GF-D8 (cell line): ENCODE results near the gene SH3YL1.
A peak's percentile ranks its signal among the peaks of the same experiment; 100 is the strongest.

Experiments used
- DNase-seq: peaks from one replicate; lab custom pipeline; 2025; lab: John Stamatoyannopoulos, UW

Gene SH3YL1

DNA sequence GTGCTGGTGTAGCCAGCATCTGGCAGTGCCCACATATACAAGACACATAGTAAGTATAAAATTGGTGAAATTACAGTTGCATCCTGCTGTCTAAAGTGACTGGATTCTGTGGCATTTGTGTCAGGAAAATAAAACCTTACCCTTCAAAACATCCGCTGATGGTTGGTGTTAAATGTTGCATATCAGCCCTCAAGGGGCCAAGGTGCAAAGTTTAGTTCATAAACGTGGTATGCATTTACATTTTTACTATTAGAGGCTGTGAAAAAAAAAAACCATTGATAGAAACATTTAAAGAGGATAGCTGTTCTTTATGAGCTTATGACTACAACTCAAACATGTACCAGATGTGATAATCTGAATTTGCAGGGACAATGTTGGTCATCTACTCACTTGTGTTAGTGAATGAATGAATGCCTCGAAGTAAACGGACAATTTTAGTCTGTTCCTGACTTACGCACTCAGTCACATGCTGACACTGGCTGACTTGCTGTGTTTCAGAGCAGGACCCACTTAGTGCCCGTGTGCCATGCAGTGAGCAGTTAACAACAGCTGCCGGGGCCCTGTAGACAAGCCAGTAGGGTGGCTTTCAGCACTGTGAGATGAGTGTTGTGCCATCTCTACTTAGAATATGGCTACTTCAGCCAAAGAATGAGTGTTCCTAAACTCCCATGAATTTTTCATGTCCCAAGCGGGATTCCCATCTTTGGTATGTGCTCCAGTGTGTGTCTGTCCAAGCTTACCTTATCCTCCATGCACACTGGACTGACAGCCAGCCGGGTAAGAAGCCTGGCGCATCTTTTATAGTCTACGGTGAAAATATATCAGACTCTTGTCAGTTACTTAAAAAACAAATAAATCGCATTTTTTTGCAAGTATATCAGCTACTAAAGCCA lies 18.8 kb upstream of the SH3YL1 start:
- no peak for DNase-seq

GRCh38 chr2:281381-281780 lies 17.5 kb upstream of the SH3YL1 start:
- no peak for DNase-seq

DNA sequence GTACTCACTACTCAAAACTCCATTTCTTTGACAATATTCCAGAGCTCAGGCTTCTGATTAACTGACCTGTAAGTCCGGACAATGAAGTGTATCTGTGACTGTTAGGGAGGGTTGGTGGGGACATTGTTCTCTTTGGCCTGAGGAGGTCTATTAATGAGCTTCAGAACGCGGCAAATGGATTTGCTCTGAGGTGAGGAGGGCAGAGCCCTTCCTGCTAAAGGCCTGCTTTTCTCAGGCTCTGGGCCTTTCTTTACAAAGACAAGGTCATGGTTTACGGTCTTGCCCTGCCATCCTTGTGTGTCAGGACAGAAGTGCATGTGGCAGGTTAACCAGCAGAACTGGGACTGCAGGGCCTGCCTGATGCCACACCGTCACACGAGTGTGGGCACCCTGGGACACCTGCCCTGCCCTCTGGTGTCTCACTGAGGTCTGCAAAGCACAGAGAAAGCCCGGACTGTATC lies 16.8 kb upstream of the SH3YL1 start:
- no peak for DNase-seq

DNA sequence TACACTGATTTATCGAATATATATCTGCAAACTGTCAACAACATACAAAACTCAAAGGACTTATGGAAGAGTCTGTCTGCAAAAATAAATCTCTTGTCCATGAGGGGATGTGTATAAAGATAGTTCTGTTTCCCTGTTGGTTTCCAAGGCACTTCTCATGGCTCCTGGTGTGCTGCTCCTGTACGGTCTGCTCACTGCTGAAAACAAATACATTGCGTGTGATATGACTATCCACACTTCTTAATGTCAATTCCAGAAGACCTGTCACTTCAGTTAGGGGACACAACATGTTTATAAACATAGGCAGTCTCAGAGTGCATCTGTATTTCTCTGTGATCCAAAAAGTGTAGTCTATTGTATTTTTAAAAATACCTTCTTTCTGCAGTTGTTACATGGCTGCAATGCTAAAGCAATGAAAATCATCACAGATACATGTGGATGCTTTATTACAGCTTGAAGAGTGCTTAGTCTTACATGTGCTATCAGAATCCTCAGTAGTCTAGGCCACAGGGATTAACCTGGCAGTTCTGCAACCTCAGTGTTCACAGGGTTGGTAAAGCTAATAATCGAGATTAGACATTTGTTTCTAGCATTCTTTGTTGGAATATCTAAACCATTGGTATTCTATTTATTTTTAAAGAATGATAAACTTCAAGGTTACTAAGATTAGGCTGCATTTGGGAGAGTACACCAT lies 16.3 kb upstream of the SH3YL1 start:
- DNase-seq = no peak

DNA sequence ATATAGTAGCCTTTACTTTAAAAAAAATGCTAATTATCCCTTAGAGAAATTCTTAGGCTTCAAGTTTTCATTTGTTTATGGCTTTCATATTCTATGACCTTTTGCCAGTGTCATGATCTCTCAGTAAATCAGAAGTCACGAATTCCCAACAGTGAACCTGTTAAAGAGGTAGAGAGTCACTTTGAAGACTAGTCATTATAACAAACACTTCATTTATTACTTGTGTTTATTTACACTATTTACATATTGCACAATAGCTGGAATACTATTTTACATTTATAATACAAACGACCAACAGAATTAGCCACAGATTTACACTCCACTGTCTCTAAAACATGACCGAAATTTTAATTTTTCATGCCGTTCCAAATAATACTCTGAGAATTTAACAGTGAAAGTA lies 15.5 kb upstream of the SH3YL1 start:
- no peak for DNase-seq

DNA sequence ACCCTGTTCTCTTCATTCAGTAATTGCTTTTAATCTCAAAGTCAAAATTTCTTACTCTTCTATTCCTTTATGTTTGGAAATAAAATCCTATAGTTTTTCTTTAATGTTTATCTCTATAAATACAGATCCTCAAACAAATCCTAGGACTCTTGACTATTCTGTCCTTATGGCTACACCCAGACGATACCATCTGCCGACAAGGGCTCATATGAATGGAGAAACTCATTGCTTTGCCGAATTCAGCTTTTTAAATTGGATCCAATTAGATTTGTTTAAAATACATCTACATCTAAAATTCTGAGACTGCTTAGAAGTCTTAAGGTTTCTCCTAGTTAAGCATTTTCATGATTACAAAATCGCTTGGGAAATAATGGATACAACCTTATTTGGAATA lies 15.1 kb upstream of the SH3YL1 start:
- DNase-seq = no peak

DNA sequence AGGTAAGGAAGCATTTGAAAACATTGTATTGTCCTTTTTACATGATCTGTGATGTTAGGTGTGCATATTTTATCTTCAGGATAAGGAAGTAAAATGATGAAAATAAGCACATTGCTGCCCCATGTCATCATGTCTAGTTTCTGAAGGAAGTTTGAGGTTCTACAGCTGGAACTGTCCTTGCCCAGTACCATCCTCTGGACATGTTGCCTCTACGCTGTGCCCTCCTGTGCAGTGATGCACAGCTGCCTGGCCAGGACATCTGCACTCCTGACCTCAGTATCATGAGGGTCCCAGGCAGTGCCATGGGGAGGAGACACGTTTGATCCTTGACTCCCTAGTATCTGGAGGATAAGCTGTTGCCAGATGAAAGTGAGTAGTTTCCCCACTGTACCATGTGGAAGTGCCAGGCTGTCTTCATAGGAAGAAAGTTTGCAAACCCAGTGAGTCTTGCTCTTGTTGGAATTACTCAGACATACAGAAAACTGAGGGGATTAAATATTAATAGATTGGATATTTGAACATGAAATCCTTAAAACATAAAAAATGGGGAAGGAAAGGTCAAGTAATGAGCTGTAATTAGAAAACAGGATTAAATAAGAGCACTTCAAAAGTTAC lies 14.6 kb upstream of the SH3YL1 start:
- no peak for DNase-seq

GRCh38 chr2:275466-275865 lies 11.6 kb upstream of the SH3YL1 start:
- DNase-seq = no peak

DNA sequence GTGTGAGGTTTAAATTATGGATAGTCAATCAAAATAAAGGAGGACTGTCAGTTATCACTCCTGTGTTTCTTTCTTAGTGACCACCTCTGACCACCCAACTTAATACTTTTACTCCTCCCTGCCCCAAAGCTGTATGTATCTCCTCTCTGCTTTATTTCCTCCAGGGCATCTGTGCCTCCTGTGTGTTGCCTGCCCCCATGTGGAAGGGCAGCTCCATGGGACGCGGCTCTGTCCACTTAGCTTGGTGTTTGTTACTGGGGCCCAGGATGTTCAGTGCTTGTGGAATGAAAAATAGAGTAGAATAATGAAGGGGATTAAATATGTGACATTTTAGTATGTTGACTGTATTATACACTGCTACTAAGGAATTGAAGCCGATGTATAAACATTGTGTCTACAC lies 10.7 kb upstream of the SH3YL1 start:
- no peak for DNase-seq

- DNase-seq = no peak
Observed at GRCh38 chr2:273333-273732, 9.5 kb upstream of the SH3YL1 start.

GRCh38 chr2:271917-272316 lies 8.1 kb upstream of the SH3YL1 start:
- no peak for DNase-seq

GRCh38 chr2:270861-271260 lies 7.0 kb upstream of the SH3YL1 start:
- no peak for DNase-seq

- DNase-seq = no peak
Observed at GRCh38 chr2:269356-270030, 5.7 kb upstream of the SH3YL1 start.

GRCh38 chr2:268323-268722 lies 4.5 kb upstream of the SH3YL1 start:
- DNase-seq = no peak

- DNase-seq = peak; percentile 82
Observed at GRCh38 chr2:264493-265468, 949 bp upstream of the SH3YL1 start, which contains the start of gene ACP1. Gene ACP1 (plus strand): TSS chr2:264947. CDS start chr2:264965, 18 bp downstream.

DNA sequence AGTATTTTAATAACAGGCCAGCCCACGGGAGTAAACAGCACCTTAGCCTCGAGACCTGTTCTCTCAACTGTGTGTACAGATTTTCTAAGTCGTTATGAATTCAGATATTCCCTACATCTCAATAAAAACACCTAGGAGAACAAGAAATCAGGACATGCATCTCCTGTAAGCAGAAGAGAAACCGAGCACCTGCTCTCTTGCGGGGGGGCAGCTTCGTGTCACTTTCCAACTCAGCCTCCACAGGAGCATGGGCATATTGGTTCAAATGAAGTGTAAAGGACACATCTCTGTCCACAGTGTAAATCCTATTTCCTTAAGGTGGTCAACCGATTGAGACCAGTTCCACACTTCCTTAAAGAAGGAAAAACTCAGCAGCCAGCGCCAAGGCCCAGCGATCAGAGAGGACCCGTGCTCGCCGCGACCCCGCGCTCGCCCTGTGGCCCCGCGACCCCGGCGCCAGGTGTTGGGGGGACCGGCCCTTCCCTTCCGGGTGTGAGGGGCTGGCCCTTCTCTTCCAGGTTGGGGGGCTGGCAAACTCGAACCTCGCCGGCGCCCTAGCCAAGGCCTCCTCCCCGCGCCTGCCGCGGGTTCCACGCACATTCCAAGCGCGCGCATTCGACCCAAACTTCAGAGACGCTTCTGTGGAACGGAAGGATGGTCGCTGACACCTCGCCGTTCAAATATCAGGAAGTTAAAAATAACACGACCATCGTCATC lies 652 bp downstream of the SH3YL1 start:
- no peak for DNase-seq

- DNase-seq = no peak
Observed at GRCh38 chr2:262117-262516, 1.7 kb downstream of the SH3YL1 start.

DNA sequence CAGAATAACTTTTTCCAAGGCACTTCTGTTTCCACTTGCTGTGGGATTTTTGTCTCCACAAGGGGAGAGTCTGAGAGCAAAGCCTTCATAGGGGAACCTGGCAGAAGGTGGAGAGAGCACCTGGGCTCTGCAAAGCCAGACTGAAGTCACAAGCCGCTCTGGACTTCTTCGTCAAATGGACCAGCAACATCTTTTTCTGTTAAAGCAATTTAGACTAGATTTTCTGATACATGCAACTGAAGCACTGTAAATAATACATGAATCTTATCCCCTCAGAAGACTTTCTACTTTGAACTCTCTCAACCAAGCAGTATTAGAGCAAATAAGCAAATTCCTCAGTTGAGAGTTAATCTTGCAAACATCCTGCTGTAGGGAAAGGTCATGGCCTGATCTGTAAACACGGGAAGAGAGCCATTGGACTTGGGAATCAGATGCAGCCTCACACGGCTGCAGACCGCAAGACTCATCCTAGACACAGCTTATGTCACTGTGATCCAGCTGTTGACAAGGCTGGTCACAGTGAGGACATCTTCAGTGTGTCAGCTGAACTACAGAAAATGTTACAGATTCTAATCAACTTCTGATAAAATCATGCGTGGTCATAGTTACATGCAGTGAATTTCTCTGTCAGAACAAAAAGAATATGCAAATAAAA lies 3.2 kb downstream of the SH3YL1 start:
- no peak for DNase-seq

GRCh38 chr2:259789-260331 lies 4.0 kb downstream of the SH3YL1 start:
- no peak for DNase-seq

DNA sequence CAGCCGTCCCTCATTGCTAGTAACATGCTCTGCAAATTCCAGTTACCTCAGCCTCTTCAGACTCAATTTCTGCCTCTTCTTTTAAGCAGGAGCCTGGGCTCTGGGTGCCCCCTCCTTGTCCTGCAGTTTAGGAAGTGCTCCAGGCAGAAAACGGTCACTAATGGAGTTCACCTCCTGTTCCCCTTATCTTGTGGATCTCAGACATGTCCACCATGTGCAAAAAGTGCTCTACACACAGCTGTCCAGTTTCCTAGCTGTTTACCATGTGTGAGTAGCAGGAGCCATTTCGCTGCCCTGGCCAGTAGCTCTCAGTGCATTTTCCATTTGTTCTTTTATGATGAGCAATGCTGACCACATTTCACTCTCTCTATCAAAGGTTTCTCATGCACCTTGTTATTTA lies 4.9 kb downstream of the SH3YL1 start:
- no peak for DNase-seq
